ENCODE data around the gene ZRANB3.

Gene ZRANB3

GRCh38 chr2:135246711-135247270 lies 284.2 kb downstream of the ZRANB3 start:
- DNase-seq (ENCODE audit: low read depth) = no peak

GRCh38 chr2:135245071-135245470 lies 285.9 kb downstream of the ZRANB3 start:
- no peak for DNase-seq (ENCODE audit: low read depth)

GRCh38 chr2:135238651-135239050 lies 292.4 kb downstream of the ZRANB3 start:
- DNase-seq (ENCODE audit: low read depth) = no peak

- DNase-seq (ENCODE audit: low read depth) = no peak
Measured at GRCh38 chr2:135230150-135230549, 300.9 kb downstream of the ZRANB3 start.

GRCh38 chr2:135227386-135227785 lies 303.6 kb downstream of the ZRANB3 start:
- DNase-seq (ENCODE audit: low read depth) = no peak

GRCh38 chr2:135226961-135227360 lies 304.1 kb downstream of the ZRANB3 start:
- no peak for DNase-seq (ENCODE audit: low read depth)

- no peak for DNase-seq (ENCODE audit: low read depth)
Measured at GRCh38 chr2:135225781-135226180, 305.2 kb downstream of the ZRANB3 start.

GRCh38 chr2:135219226-135219625 lies 311.8 kb downstream of the ZRANB3 start:
- no peak for DNase-seq (ENCODE audit: low read depth)

GRCh38 chr2:135218426-135218825 lies 312.6 kb downstream of the ZRANB3 start:
- no peak for DNase-seq (ENCODE audit: low read depth)

GRCh38 chr2:135212757-135213156 lies 318.3 kb downstream of the ZRANB3 start:
- no peak for DNase-seq (ENCODE audit: low read depth)

- no peak for DNase-seq (ENCODE audit: low read depth)
Measured at GRCh38 chr2:135208016-135208415, 323.0 kb downstream of the ZRANB3 start.

- DNase-seq (ENCODE audit: low read depth) = no peak
Measured at GRCh38 chr2:135203944-135204343, 327.1 kb downstream of the ZRANB3 start.

GRCh38 chr2:135202751-135203150 lies 328.3 kb downstream of the ZRANB3 start:
- no peak for DNase-seq (ENCODE audit: low read depth)

GRCh38 chr2:135198481-135198880 lies 332.5 kb downstream of the ZRANB3 start:
- no peak for DNase-seq (ENCODE audit: low read depth)

- DNase-seq (ENCODE audit: low read depth) = no peak
Measured at GRCh38 chr2:135190799-135191198, 340.2 kb downstream of the ZRANB3 start.

- no peak for DNase-seq (ENCODE audit: low read depth)
Measured at GRCh38 chr2:135189148-135189547, 341.9 kb downstream of the ZRANB3 start.

GRCh38 chr2:135187270-135187669 lies 343.7 kb downstream of the ZRANB3 start:
- no peak for DNase-seq (ENCODE audit: low read depth)

- DNase-seq (ENCODE audit: low read depth) = no peak
Measured at GRCh38 chr2:135186054-135186453, 345.0 kb downstream of the ZRANB3 start.

- no peak for DNase-seq (ENCODE audit: low read depth)
Measured at GRCh38 chr2:135183822-135184221, 347.2 kb downstream of the ZRANB3 start.

- DNase-seq (ENCODE audit: low read depth) = no peak
Measured at GRCh38 chr2:135182601-135183000, 348.4 kb downstream of the ZRANB3 start.

GRCh38 chr2:135182190-135182589 lies 348.8 kb downstream of the ZRANB3 start:
- no peak for DNase-seq (ENCODE audit: low read depth)

- no peak for DNase-seq (ENCODE audit: low read depth)
Measured at GRCh38 chr2:135179689-135180088, 351.3 kb downstream of the ZRANB3 start.

GRCh38 chr2:135175177-135175576 lies 355.8 kb downstream of the ZRANB3 start:
- no peak for DNase-seq (ENCODE audit: low read depth)

- DNase-seq (ENCODE audit: low read depth) = no peak
Measured at GRCh38 chr2:135174810-135175093, 356.3 kb downstream of the ZRANB3 start.

Data from activated T-cell treated with anti-CD3 and anti-CD28 coated beads for 24 hours (primary cell).